Stomach (tissue), 9 donors: Measurements from ENCODE around the gene DGCR2. TPM values are rescaled to one million over a fixed set of nuclear protein-coding genes. Genes with fewer than 3 reads are reported as not detected.

ENCODE experiments used
- DNase-seq, 2 donors: peaks; one replicate each; pipeline versions ENCODE4 v3.0.0 to v3.0.0-alpha.2; 2013 to 2019
- H3K27ac ChIP-seq, 5 donors: fragments of 200-600 bp in 4 of 5; sonication (generic) in 4 of 5; one replicate each; pipeline ENCODE4 v1.5.1; 2013 to 2019; ENCODE audit warnings: mild to moderate bottlenecking in 1 of 5, moderate library complexity in 1 of 5
- H3K27me3 ChIP-seq, 3 donors: fragments of 200-600 bp; sonication (generic); one replicate each; pipeline ENCODE4 v1.5.1; 2017 to 2019; ENCODE audit warnings: mixed run types in 1 of 3
- H3K36me3 ChIP-seq, 4 donors: fragments of 200-600 bp; sonication (generic); 1 replicate in 3 of 4; 2 replicates in 1 of 4; pipeline ENCODE4 v1.5.1; 2016 to 2019
- H3K4me1 ChIP-seq, 4 donors: fragments of 200-600 bp; sonication (generic); one replicate each; pipeline ENCODE4 v1.5.1; 2016 to 2019
- H3K4me3 ChIP-seq, 4 donors: fragments of 200-600 bp; sonication (generic) in 3 of 4; one replicate each; pipeline ENCODE4 v1.5.1; 2016 to 2019; ENCODE audit warnings: mild to moderate bottlenecking in 1 of 4
- H3K9me3 ChIP-seq, 4 donors: fragments of 200-600 bp; sonication (generic); one replicate each; pipeline ENCODE4 v1.5.1; 2016 to 2019
- CTCF ChIP-seq, 7 experiments: fragments of 450-650 bp in 4 of 7; fragments of 200-600 bp in 3 of 7; sonication (generic) in 3 of 7; IDR thresholded peaks; one replicate each; pipeline ENCODE4 v1.5.1; 2016 to 2019; ENCODE audit warnings: antibody characterized with exemption in 7 of 7, control low read depth in 2 of 7, mild to moderate bottlenecking in 1 of 7
- EP300 ChIP-seq: sonication (generic); formaldehyde crosslinking; IDR thresholded peaks from one replicate; pipeline ENCODE4 v1.6.1; 2017; ENCODE audit warnings: antibody characterized with exemption
- POLR2A ChIP-seq, 4 donors: fragments of 450-650 bp; IDR thresholded peaks; one replicate each; pipeline ENCODE4 v1.6.1; 2016; ENCODE audit warnings: antibody characterized with exemption in 4 of 4, control low read depth in 2 of 4, mild to moderate bottlenecking in 1 of 4, moderate library complexity in 1 of 4
- POLR2AphosphoS5 ChIP-seq, 3 donors: sonication (generic); formaldehyde crosslinking; IDR thresholded peaks; one replicate each; pipeline ENCODE4 v1.6.1; 2016; ENCODE audit warnings: antibody characterized with exemption in 3 of 3
- WGBS, 5 donors: extraction: QIAGEN DNeasy Blood & Tissue Kit in 3 of 5; methylation state at CpG; one replicate each; pipeline versions ENCODE4 v1.1.5 to v1.1.7; 2013 to 2018; 5-methylcytosine and 5-hydroxymethylcytosine counted together
- intact Hi-C: fragments of 100-400 bp; cut with DNase I; formaldehyde crosslinking; loops from one replicate; pipeline ENCODE4 v1.15.1; 2023; ENCODE audit warnings: low total_unique reads
- polyA plus RNA-seq, 3 donors: library from polyadenylated mRNA; stranded (reverse); fragments of 200-250 nt; gene quantifications; one replicate each; pipeline ENCODE4 v1.2.3, GENCODE V29; 2013
- total RNA-seq, 5 donors: library from RNA; depleted of rRNA; stranded (reverse); fragments of >200 nt; gene quantifications; one replicate each; pipeline versions ENCODE4 v1.1.0 to v1.2.3, GENCODE V29; 2014 to 2016
- donor health status: healthy with polysubstance abuse.
- donor health status: Bipolar disorder and iron deficiency.
- donor health status: healthy.

Gene DGCR2
- total and polyA plus RNA-seq, 8 donors, result 5.0 to 75.3 (median 35.6) TPM

DNA sequence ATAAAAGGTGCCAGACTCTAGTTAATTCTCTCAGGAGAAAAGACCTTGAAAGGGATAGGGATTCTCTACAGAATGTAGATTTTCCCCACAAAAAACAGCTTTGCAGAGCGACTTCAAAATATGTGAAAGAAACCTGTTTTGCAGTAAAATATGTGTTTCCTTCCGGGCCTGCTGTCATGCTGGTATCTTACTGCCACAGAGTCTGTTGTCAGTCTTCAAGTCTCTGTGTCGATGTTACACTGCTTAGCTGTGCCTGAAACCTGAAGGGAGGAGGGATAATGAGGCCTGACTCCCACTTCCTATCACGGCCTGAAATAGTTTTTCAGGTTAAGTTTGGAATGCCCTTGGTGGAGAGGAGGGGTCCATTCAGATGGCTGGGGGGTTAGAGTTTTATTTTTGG, 1.7 kb upstream of the DGCR2 start:
- TF ChIP-seq CTCF (IDR thresholded peaks at IDR 0.05) (no peak), POLR2A (IDR thresholded peaks at IDR 0.05) (no peak), POLR2AphosphoS5 (IDR thresholded peaks at IDR 0.05) (no peak), EP300 (no peak)
- Histone ChIP-seq H3K27me3 (no peaks in the 10 kb centered on the region), H3K9me3 (no peaks in the 10 kb centered on the region), H3K4me3 (no peak overlapping the region), H3K4me1 (peaks cover 27 to 35% (median 33%) of the 10 kb centered on the region in 4 donors), H3K36me3 (peaks cover 0 to 6% (median 0%) of the 10 kb centered on the region in 4 donors), H3K27ac (no peak overlapping the region)
- no peak for DNase-seq
- intact Hi-C loops, result no loop called here
- 86 to 95% (median 91%) methylated on average over 4 of the region's 4 CpGs for WGBS, 5 donors

DNA sequence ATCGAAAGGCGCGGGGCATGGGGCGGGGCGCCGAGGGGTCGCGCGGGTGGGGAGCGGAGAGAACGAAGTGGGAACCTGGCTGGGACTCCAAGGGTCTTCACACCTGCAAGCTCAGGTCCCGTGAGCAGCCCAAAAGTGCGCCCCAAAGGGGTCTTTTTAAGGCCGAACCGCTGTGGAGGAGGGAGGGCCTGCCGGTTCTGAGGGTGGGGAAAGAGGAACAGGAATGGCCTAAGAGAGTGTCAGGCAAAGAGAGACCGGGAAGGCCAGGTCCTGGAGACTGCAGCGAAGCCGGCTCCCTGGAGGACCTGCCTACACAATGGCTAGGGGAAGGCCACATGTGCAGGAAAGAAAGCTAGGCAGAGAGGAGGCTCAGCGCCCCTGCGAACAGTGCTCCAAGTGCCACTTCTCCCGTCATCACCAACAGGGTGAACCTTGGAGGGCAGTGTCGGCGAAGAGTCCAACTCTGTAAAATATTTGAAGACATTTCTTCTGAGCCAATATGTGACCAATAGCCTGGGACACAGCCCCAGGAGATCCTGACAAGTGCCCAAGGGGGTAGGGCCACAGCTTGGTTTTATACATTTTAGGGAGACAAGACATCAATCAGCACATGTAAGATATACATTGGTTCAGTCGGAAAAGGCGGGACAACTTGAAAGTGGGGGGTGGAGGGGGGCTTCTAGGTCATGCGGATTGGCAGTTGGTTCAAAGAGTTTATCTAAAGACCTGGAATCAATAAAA, 710 bp upstream of the DGCR2 start:
- WGBS, 5 donors, result 15 to 22% (median 17%) methylated on average over 27 of the region's 27 CpGs
- intact Hi-C loops, result no loop called here
- Histone ChIP-seq H3K36me3 (peaks cover 0 to 6% (median 0%) of the 10 kb centered on the region in 4 donors), H3K27me3 (no peaks in the 10 kb centered on the region), H3K4me1 (peaks cover 35 to 45% (median 41%) of the 10 kb centered on the region in 4 donors), H3K9me3 (no peaks in the 10 kb centered on the region), H3K27ac (peak overlapping the region; percentile 49 to 96 (median 95)), H3K4me3 (peak overlapping the region; percentile 86 to 99 (median 88))
- DNase-seq, result peak; percentile 49 to 66
- TF ChIP-seq CTCF (IDR thresholded peaks at IDR 0.05) (no peak), EP300 (no peak), POLR2AphosphoS5 (IDR thresholded peaks at IDR 0.05) (no peak), POLR2A (IDR thresholded peaks at IDR 0.05) (no peak)

- peak overlapping the region; percentile 94 to 96 (median 95) for H3K27ac ChIP-seq
- no peaks in the 10 kb centered on the region for H3K9me3 ChIP-seq
- peak overlapping the region; percentile 86 to 99 (median 88) for H3K4me3 ChIP-seq
- WGBS, 5 donors, result 0 to 1% (median 0%) methylated on average over 22 to 47 of the region's 47 CpGs
- intact Hi-C loops, result no loop called here
- peaks cover 47 to 57% (median 54%) of the 10 kb centered on the region in 4 donors for H3K4me1 ChIP-seq
- peak; percentile 65 to 77 for DNase-seq
- TF ChIP-seq POLR2AphosphoS5 (IDR thresholded peaks at IDR 0.05), result no peak
- TF ChIP-seq POLR2A (IDR thresholded peaks at IDR 0.05), result no peak
- no peak for TF ChIP-seq EP300
- no peak for TF ChIP-seq CTCF (IDR thresholded peaks at IDR 0.05)
- H3K36me3 ChIP-seq, result peaks cover 0 to 6% (median 0%) of the 10 kb centered on the region in 4 donors
- H3K27me3 ChIP-seq, result no peaks in the 10 kb centered on the region
Observed at GRCh38 chr22:19121631-19122142, 525 bp downstream of the DGCR2 start.

GRCh38 chr22:19120829-19121630, 1.2 kb downstream of the DGCR2 start:
- no peaks in the 10 kb centered on the region for H3K27me3 ChIP-seq
- no peak for TF ChIP-seq CTCF (IDR thresholded peaks at IDR 0.05)
- peak in 1 of 3 donors; percentile 16 for TF ChIP-seq POLR2AphosphoS5 (IDR thresholded peaks at IDR 0.05)
- H3K36me3 ChIP-seq, result peaks cover 0 to 6% (median 0%) of the 10 kb centered on the region in 4 donors
- H3K9me3 ChIP-seq, result no peaks in the 10 kb centered on the region
- H3K27ac ChIP-seq, result peak overlapping the region; percentile 94 to 96 (median 95)
- H3K4me3 ChIP-seq, result peak overlapping the region; percentile 86 to 99 (median 88)
- intact Hi-C loops, result no loop called here
- peak; percentile 66 to 79 for DNase-seq
- 11 to 18% (median 14%) methylated on average over 17 to 23 of the region's 23 CpGs for WGBS, 5 donors
- peaks cover 54 to 64% (median 59%) of the 10 kb centered on the region in 4 donors for H3K4me1 ChIP-seq
